ENCODE data around the gene ZNF74. TPM values are rescaled to one million over a fixed set of nuclear protein-coding genes. Genes with fewer than 3 reads are reported as not detected.

Gene ZNF74
- polyA plus RNA-seq, 2 of the 4 experiments (the other 2 are of a cell fraction) = 4.3 to 7.4 TPM

GRCh38 chr22:20436768-20437612, 43.0 kb downstream of the ZNF74 start:
- H3K4me2 ChIP-seq = peak overlapping the region; percentile 60
- POLR2A ChIA-PET = no interaction called here
- no peak for FAIRE-seq
- H3K27ac ChIP-seq = peak overlapping the region; percentile 44 to 82; a peak in 3 of 6 replicates
- no peaks in the 10 kb centered on the region for H3K4me1 ChIP-seq
- no peak for TF ChIP-seq MYC (IDR thresholded peaks at IDR 0.05; ENCODE audit: borderline replicate concordance, low read length)
- no peak for TF ChIP-seq EHF (CRISPR knock-in tag; IDR thresholded peaks at IDR 0.05)
- 90% methylated on average over 39 of the region's 61 CpGs for WGBS (ENCODE audit: missing lambda C conversion rate)
- DNase-seq (ENCODE audit: low read depth in 1 of 2, low spot score in 1 of 2) = no peak
- CTCF ChIA-PET = no interaction called here
- H3K4me3 ChIP-seq = peak overlapping the region; percentile 44
- H3K9me3 ChIP-seq = no peaks in the 10 kb centered on the region
- ATAC-seq = no peak

DNA sequence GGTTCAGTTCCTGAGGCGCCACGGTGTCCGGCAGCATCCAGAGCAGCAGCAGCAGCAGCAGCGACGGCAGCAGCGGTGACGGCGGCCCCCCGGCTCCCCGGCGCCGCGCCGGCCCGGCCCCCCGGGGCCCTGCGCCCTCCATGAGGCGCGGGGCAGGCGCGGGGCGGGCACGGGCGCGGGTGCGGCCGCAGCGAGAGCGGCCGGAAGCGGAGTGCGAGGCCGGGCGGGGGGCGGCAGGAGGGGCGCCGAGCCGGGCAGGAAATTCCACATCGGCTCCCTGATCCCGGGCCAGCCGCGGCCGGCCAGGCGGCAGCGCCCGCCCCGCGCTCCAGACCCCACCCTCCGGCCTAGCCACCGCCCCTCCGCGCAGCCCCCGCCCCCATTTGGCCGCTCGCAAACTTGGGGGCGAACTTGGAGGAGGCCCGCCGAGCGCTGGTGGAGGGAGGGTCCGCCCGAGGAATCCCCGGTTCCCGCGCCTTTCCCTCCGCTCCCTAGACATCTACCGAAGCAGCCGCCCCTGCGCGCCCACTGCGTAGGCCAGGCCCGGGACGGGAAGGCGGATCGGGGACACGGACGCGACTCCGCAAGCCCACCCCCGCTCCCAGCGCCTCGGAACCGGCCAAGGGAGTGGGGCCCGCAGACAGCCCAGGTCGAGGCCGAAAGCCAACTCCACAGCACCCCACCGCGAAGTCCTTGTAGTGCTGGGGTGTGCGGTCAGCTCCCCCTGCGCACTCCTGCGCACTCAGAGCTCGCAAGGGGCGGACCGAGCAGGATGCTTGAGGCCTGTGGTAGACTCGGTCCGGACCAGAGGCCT, 43.9 kb downstream of the ZNF74 start, which contains the start of gene SCARF2:
Gene SCARF2, minus strand, starts transcription at position 213 of the 814 bp plus-strand sequence. Its CDS starts 71 bp downstream, at position 142.
- no peak for ATAC-seq
- peak within 1 kb of the TSS; percentile 44 to 82; a peak in 3 of 6 replicates for H3K27ac ChIP-seq
- no peak for TF ChIP-seq GATA3 (IDR thresholded peaks at IDR 0.05; ENCODE audit: borderline replicate concordance)
- no peak for TF ChIP-seq MYC (IDR thresholded peaks at IDR 0.05; ENCODE audit: borderline replicate concordance, low read length)
- no peak for TF ChIP-seq E2F6 (IDR thresholded peaks at IDR 0.05; ENCODE audit: borderline replicate concordance, low read depth)
- TF ChIP-seq ZSCAN20 (CRISPR knock-in tag; IDR thresholded peaks at IDR 0.05) = no peak
- TF ChIP-seq USF2 (IDR thresholded peaks at IDR 0.05) = no peak
- no peak for TF ChIP-seq ZC3H11A (IDR thresholded peaks at IDR 0.05)
- TF ChIP-seq, protein P1, sequence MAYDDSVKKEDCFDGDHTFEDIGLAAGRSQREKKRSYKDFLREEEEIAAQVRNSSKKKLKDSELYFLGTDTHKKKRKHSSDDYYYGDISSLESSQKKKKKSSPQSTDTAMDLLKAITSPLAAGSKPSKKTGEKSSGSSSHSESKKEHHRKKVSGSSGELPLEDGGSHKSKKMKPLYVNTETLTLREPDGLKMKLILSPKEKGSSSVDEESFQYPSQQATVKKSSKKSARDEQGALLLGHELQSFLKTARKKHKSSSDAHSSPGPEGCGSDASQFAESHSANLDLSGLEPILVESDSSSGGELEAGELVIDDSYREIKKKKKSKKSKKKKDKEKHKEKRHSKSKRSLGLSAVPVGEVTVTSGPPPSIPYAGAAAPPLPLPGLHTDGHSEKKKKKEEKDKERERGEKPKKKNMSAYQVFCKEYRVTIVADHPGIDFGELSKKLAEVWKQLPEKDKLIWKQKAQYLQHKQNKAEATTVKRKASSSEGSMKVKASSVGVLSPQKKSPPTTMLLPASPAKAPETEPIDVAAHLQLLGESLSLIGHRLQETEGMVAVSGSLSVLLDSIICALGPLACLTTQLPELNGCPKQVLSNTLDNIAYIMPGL (CRISPR knock-in tag; IDR thresholded peaks at IDR 0.05; ENCODE audit: borderline replicate concordance) = no peak
- TF ChIP-seq MAZ (IDR thresholded peaks at IDR 0.05; ENCODE audit: borderline replicate concordance, low read depth, low read length) = no peak
- no peak for TF ChIP-seq POLR2AphosphoS2 (conservative IDR thresholded peaks at IDR 0.05; ENCODE audit: low read length)
- TF ChIP-seq ELK1 (IDR thresholded peaks at IDR 0.05; ENCODE audit: low read depth, low read length) = no peak
- TF ChIP-seq, protein P2, sequence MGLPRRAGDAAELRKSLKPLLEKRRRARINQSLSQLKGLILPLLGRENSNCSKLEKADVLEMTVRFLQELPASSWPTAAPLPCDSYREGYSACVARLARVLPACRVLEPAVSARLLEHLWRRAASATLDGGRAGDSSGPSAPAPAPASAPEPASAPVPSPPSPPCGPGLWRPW (IDR thresholded peaks at IDR 0.05) = no peak
- no peak for TF ChIP-seq EHF (CRISPR knock-in tag; IDR thresholded peaks at IDR 0.05)
- TF ChIP-seq ZNF302 (CRISPR knock-in tag; IDR thresholded peaks at IDR 0.05) = no peak
- TF ChIP-seq SMC3 (IDR thresholded peaks at IDR 0.05) = no peak
- TF ChIP-seq RARB (CRISPR knock-in tag; IDR thresholded peaks at IDR 0.05) = no peak
- no peak for TF ChIP-seq SREBF2 (IDR thresholded peaks at IDR 0.05)
- TF ChIP-seq FOSL2 (IDR thresholded peaks at IDR 0.05) = no peak
- TF ChIP-seq FOSL2 (CRISPR knock-in tag; IDR thresholded peaks at IDR 0.05) = no peak
- TF ChIP-seq NPAS2 (CRISPR knock-in tag; IDR thresholded peaks at IDR 0.05; ENCODE audit: borderline replicate concordance) = no peak
- no peak for TF ChIP-seq PHF8 (IDR thresholded peaks at IDR 0.05; ENCODE audit: borderline replicate concordance, low read depth)
- no peak for TF ChIP-seq TP53 (CRISPR knock-in tag; IDR thresholded peaks at IDR 0.05)
- WGBS (ENCODE audit: missing lambda C conversion rate) = 89% methylated on average over 20 of the region's 95 CpGs
- no peak for DNase-seq (ENCODE audit: low read depth in 1 of 2, low spot score in 1 of 2)
- no peaks in the 10 kb centered on the region for H3K4me1 ChIP-seq
- no peak for FAIRE-seq
- H3K4me3 ChIP-seq = peak within 1 kb of the TSS; percentile 44
- CTCF ChIA-PET = no interaction called here
- POLR2A ChIA-PET = no interaction called here
- H3K9me3 ChIP-seq = no peaks in the 10 kb centered on the region
- H3K4me2 ChIP-seq = peak within 1 kb of the TSS; percentile 60
